HG02588 (cell line): Measurements from ENCODE around the gene NDFIP1.

Experiments
- ATAC-seq: cut with Tn5 transposase; IDR thresholded peaks from one replicate; pipeline ENCODE4 v1.9.1; 2021; ENCODE audit warnings: mild to moderate bottlenecking, moderate library complexity; ENCODE audit not compliant: unreplicated experiment

The NDFIP1 gene

GRCh38 chr5:142091012-142091411, 17.6 kb upstream of the NDFIP1 start:
- ATAC-seq: no peak

GRCh38 chr5:142091922-142092321, 16.7 kb upstream of the NDFIP1 start:
- ATAC-seq: no peak

- ATAC-seq: no peak
These were observed 13.5 kb upstream of the NDFIP1 start for GRCh38 chr5:142095035-142095434.

- ATAC-seq: no peak
These were observed 12.8 kb upstream of the NDFIP1 start for GRCh38 chr5:142095651-142096330.

DNA sequence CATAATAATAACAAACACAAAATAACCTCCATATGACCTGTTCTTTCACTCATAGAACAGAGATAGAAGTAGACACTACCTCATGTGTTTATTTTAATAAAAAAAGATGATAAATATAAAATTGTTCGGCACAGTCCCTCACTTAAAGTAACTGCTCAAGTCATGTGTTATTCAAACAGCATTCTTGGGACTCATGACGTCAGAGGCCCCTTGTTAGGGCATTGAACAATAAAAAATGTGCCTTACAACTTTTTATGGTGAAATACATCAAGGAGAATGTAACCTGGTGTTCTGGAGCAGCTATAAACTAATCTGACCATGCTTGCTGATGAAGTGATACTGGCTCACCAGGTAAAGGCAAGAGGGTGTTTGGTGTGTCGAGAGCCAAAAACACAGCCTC, 12.2 kb upstream of the NDFIP1 start:
- ATAC-seq: no peak

- ATAC-seq: no peak
These were observed 10.9 kb upstream of the NDFIP1 start for GRCh38 chr5:142097681-142098080.

DNA sequence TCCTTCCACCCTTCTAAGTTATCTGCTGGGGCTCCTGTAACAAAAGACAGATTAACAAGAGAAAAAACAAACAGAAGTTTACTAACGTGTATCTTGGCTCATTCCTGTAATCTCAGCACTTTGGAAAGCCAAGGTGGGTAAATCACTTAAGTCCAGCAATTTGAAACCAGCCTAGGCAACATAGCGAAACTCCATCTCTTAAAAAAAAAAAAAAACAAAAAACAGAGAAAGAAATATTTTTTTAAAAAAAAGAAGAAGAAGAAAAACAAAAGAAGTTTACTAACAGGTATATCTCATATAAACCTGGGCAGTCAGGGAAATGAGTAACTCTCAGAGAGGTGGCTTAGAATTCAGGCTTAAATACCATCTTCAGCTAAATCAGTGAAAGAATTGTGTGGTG, 10.3 kb upstream of the NDFIP1 start:
- ATAC-seq: no peak

- no peak for ATAC-seq
These were observed 9.6 kb upstream of the NDFIP1 start for GRCh38 chr5:142098931-142099330.

DNA sequence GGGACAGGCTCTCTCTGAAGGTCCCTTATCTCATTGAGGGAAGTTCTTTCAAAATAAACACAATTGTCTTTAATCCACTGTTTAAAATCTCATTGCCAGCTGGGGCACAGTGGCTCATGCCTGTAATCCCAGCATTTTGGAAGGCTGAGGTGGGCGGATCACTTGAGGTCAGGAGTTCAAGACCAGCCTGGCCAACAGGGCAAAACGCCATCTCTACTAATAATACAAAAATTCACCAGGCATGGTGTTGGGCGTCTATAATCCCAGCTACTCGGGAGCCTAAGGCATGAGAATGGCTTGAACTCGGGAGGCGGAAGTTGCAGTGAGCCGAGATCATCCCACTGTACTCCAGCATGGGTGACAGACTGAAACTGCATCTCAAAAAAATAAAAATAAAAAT, 8.3 kb upstream of the NDFIP1 start:
- no peak for ATAC-seq

DNA sequence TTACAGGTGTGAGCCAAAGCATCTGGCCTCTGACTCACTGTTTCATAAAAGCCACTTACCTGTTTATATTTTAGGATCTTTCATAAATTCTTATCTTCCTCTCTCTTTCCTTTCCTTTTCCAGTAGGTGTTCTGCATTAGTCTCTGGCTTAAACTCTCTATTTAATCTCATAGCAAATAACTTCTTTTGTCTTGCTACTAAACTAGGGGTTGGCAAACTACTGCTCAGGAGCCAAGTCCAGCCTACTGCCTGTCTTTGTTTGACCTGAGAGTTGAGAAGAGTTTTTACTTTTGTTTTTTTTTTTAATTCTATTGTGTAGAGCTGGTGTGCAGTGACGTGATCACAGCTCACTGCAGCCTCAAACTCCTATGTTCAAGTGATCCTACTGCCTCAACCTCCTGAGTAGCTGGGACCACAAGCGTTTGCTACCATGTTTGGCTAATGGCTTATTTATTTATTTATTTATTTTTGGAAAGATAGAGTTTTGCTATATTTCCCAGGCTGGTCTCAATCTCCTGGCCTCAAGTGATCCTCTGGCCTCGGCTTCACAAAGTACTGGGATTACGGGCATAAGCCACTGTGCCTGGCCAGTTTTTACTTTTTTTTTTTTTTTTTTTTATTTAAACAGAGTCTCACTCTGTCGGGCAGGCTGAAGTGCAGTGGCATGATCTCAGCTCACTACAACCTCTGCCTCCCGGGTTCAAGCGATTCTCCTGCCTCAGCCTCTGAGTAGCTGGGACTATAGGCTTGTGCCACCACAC, 5.4 kb upstream of the NDFIP1 start:
- no peak for ATAC-seq

GRCh38 chr5:142104491-142104890, 4.1 kb upstream of the NDFIP1 start:
- no peak for ATAC-seq

DNA sequence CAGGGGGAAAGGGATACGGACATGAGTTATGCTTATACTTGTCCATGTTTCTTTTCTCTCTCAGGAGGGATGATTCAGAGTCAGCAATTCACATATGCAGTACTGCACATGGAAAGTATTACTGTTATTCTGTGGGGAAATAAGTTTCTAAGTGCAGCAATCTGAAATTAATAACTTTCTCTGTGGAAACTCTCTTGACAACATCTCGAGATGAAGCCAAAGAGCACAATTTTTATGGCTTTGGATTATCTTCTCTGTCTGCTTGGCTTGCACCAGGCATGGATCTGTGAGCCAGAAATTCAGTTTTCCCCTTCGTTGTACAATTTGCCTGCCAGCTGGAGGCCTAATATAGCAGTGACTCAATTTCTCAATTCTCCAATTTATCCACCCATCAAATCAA, 2.5 kb upstream of the NDFIP1 start:
- ATAC-seq: no peak

DNA sequence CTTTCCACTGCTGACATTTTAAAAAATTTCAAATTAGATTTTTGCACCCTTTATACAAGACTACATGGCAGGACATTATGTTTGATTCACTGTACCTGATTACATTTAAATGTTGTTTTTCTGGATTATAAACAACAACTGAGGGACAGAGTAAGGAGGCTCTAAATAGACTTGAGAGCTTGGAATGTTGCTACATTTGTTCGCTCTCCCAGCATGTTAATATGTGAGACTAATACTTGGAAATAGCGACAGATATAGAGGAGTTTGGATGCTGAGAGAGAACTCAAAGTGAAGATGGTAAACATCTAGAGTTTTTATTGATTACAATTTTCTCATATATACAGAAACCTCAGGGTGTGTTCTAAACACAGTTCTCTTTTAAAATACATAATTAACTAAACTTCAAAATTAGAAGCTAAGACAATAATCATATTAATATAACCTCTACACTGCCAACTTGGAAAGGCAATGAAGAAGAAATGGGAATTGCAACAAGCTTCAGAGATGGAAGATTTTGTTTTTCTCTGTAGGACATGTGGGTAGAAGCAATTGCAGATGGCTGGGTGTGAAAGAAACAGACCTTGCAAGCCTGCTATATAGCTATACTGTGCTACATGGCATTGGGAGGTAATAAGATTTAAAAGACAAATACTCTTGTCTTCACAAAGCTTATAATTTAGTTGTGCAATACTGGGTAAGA, 1.4 kb upstream of the NDFIP1 start:
- ATAC-seq: no peak

DNA sequence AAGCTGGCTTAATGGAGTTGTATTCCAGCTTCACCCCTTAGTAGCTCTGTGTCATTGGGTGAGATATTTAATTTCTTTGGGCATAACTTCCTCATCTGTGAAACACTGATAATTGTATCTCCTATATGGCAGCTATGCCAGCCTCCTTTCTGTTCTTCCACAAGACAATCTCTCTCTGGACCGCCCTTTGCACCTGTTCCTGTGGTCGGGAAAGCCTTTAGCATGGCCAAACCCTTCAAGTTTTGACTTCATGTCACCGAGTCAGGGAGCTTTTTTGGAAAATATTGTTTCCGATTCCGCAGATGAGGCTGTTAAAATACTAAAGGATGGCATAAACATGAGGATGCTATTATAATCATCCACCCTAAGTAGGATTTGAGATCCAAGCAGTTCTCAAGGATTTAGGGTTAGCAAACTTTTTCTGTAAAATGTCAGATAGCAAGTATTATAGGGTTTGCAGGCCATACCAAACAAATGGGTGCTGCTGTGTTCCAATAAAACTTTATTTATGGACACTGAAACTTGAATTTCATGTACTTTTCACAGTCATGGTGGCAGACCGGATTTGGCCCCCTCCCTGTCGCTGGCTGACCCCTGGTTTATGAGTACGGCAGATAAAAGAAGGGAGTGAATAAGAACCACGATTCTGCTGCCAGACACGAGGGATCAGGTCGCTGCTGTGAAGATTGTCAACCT, 695 bp upstream of the NDFIP1 start:
- no peak for ATAC-seq

GRCh38 chr5:142109331-142110045, 909 bp downstream of the NDFIP1 start:
- no peak for ATAC-seq

GRCh38 chr5:142110046-142110531, 1.5 kb downstream of the NDFIP1 start:
- no peak for ATAC-seq

- no peak for ATAC-seq
These were observed 2.6 kb downstream of the NDFIP1 start for GRCh38 chr5:142110988-142111687.

DNA sequence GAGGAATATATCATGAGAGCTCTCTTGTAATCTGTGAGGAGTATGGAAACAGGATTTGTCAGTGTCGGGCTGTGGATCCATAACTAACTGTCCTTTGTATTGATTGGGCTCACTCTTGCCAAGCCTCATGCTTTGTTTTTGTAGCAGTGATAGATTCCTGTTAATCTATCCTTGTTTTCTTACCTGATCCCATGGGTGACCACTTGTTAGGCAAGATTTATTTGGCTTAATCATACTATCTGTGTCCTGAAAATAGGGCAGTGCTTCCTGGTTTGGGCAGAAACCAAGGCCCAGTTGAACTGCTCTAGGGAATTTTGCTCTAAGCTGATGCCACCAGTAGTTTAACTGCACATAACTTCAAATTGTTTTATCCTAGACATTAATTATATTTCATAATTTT, 6.1 kb downstream of the NDFIP1 start:
- no peak for ATAC-seq

DNA sequence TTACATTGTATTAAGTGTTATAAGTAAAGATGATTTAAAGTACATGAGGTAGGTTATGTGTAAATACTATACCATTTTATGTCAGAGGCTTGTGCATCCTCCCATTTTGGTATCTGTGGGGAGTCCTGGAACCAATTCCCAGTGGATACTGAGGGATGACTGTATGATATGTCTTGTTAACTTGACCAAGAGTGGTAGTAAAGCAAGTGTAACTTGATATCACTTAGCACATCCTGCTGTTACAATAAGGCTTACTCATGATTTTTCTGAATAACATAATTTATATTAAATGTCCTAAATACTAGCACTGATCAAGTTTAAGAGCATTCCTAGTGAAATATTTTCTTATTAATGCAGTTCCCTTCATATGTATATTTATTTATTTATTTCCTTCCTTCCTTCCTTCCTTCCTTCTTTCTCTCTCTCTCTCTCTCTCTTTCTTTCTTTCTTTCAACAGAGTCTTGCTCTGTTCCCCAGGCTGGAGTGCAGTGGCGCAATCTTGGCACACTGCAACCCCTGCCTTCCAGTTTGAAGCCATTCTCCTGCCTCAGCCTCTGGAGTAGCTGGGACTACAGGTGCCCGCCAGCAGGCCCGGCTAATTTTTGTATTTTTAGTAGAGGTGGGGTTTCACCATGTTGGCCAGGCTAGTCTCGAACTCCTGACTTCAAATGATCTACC, 7.5 kb downstream of the NDFIP1 start:
- no peak for ATAC-seq
